Tibial nerve (tissue), 4 donors: ENCODE data around the gene MAP2. TPM values are rescaled to one million over a fixed set of nuclear protein-coding genes. Genes with fewer than 3 reads are reported as not detected.

Experiments used
- DNase-seq, 2 donors: peaks; one replicate each; pipeline ENCODE4 v3.0.0-alpha.2; 2019; ENCODE audit warnings: low spot score in 2 of 2
- H3K27ac ChIP-seq, 4 donors: fragments of 200-600 bp; sonication (generic) in 3 of 4; one replicate each; pipeline ENCODE4 v1.5.1; 2017 to 2019; ENCODE audit warnings: mild to moderate bottlenecking in 1 of 4
- H3K27me3 ChIP-seq, 2 donors: fragments of 200-600 bp; sonication (generic) in 1 of 2; one replicate each; pipeline versions ENCODE4 v1.5.1 to v1.6.0; 2017 to 2019
- H3K36me3 ChIP-seq, 3 donors: fragments of 200-600 bp; sonication (generic); one replicate each; pipeline ENCODE4 v1.5.1; 2018 to 2019
- H3K4me1 ChIP-seq, 4 donors: fragments of 200-600 bp; sonication (generic) in 3 of 4; one replicate each; pipeline ENCODE4 v1.5.1; 2017 to 2019
- H3K4me3 ChIP-seq, 4 donors: fragments of 200-600 bp; sonication (generic) in 3 of 4; one replicate each; pipeline ENCODE4 v1.5.1; 2017 to 2019; ENCODE audit warnings: mild to moderate bottlenecking in 1 of 4, moderate library complexity in 1 of 4
- H3K9me3 ChIP-seq, 4 donors: fragments of 200-600 bp; sonication (generic) in 3 of 4; one replicate each; pipeline ENCODE4 v1.5.1; 2017 to 2019
- CTCF ChIP-seq, 5 experiments: fragments of 200-600 bp in 3 of 5; fragments of 450-650 bp in 2 of 5; sonication (generic) in 3 of 5; IDR thresholded peaks; one replicate each; pipeline ENCODE4 v1.5.1; 2016 to 2019; ENCODE audit warnings: antibody characterized with exemption in 5 of 5, mild to moderate bottlenecking in 3 of 5, moderate library complexity in 2 of 5
- EP300 ChIP-seq, 2 donors: sonication (generic); formaldehyde crosslinking; IDR thresholded peaks; one replicate each; pipeline ENCODE4 v1.6.1; 2017; ENCODE audit warnings: antibody characterized with exemption in 2 of 2, mild to moderate bottlenecking in 1 of 2
- POLR2A ChIP-seq, 2 donors: fragments of 450-650 bp; IDR thresholded peaks; one replicate each; pipeline ENCODE4 v1.6.1; 2017; ENCODE audit warnings: antibody characterized with exemption in 2 of 2, mild to moderate bottlenecking in 2 of 2, moderate library complexity in 2 of 2
- WGBS, 2 donors: methylation state at CpG; one replicate each; pipeline ENCODE4 v1.1.5; 2018; 5-methylcytosine and 5-hydroxymethylcytosine counted together
- total RNA-seq, 4 donors: library from RNA; depleted of rRNA; stranded (reverse); fragments of >200 nt; gene quantifications; one replicate each; pipeline ENCODE4 v1.1.0, GENCODE V29; 2016

Gene MAP2
- total RNA-seq, 4 donors from 2014 or later = 14.7 to 31.7 (median 21.3) TPM

GRCh38 chr2:209560911-209561310, 137.1 kb downstream of the MAP2 start:
- DNase-seq = no peak
- Histone ChIP-seq H3K4me1 (no peaks in the 10 kb centered on the region), H3K36me3 (no peaks in the 10 kb centered on the region), H3K9me3 (no peaks in the 10 kb centered on the region), H3K27ac (no peak overlapping the region), H3K27me3 (no peaks in the 10 kb centered on the region), H3K4me3 (no peak overlapping the region)
- TF ChIP-seq EP300 (IDR thresholded peaks at IDR 0.05) (no peak), POLR2A (IDR thresholded peaks at IDR 0.05) (no peak), CTCF (IDR thresholded peaks at IDR 0.05) (no peak)
- WGBS, 2 donors = 46 to 50% methylated on average over 3 of the region's 3 CpGs

- no peak for DNase-seq
- Histone ChIP-seq H3K27me3 (no peaks in the 10 kb centered on the region), H3K4me1 (no peaks in the 10 kb centered on the region), H3K4me3 (no peak overlapping the region), H3K36me3 (no peaks in the 10 kb centered on the region), H3K27ac (no peak overlapping the region), H3K9me3 (no peaks in the 10 kb centered on the region)
- 92 to 93% methylated on average over 5 of the region's 5 CpGs for WGBS, 2 donors
- TF ChIP-seq EP300 (IDR thresholded peaks at IDR 0.05) (no peak), CTCF (IDR thresholded peaks at IDR 0.05) (no peak), POLR2A (IDR thresholded peaks at IDR 0.05) (no peak)
Observed at GRCh38 chr2:209563453-209563852, 139.6 kb downstream of the MAP2 start.

GRCh38 chr2:209564816-209565215, 141.0 kb downstream of the MAP2 start:
- no peak for DNase-seq
- Histone ChIP-seq H3K27ac (no peak overlapping the region), H3K36me3 (no peaks in the 10 kb centered on the region), H3K4me3 (no peak overlapping the region), H3K27me3 (no peaks in the 10 kb centered on the region), H3K4me1 (no peaks in the 10 kb centered on the region), H3K9me3 (no peaks in the 10 kb centered on the region)
- WGBS, 2 donors = 80 to 89% methylated on average over 3 of the region's 3 CpGs
- TF ChIP-seq CTCF (IDR thresholded peaks at IDR 0.05) (no peak), EP300 (IDR thresholded peaks at IDR 0.05) (no peak), POLR2A (IDR thresholded peaks at IDR 0.05) (no peak)

GRCh38 chr2:209565896-209566582, 142.2 kb downstream of the MAP2 start:
- Histone ChIP-seq H3K4me1 (no peaks in the 10 kb centered on the region), H3K9me3 (no peaks in the 10 kb centered on the region), H3K4me3 (no peak overlapping the region), H3K27me3 (no peaks in the 10 kb centered on the region), H3K27ac (no peak overlapping the region), H3K36me3 (no peaks in the 10 kb centered on the region)
- DNase-seq = no peak
- TF ChIP-seq POLR2A (IDR thresholded peaks at IDR 0.05) (no peak), EP300 (IDR thresholded peaks at IDR 0.05) (no peak), CTCF (IDR thresholded peaks at IDR 0.05) (no peak)
- 90 to 95% methylated on average over 7 of the region's 7 CpGs for WGBS, 2 donors

GRCh38 chr2:209570194-209570593, 146.3 kb downstream of the MAP2 start:
- 94 to 100% methylated on average over 1 of the region's 1 CpG for WGBS, 2 donors

More at GRCh38 chr2:209570194-209570593, 146.3 kb downstream of the MAP2 start:
- no peaks in the 10 kb centered on the region for H3K4me1 ChIP-seq
- no peaks in the 10 kb centered on the region for H3K27me3 ChIP-seq
- H3K9me3 ChIP-seq = no peaks in the 10 kb centered on the region
- DNase-seq = no peak
- H3K4me3 ChIP-seq = no peak overlapping the region
- TF ChIP-seq EP300 (IDR thresholded peaks at IDR 0.05) (no peak), CTCF (IDR thresholded peaks at IDR 0.05) (no peak), POLR2A (IDR thresholded peaks at IDR 0.05) (no peak)
- no peaks in the 10 kb centered on the region for H3K36me3 ChIP-seq
- no peak overlapping the region for H3K27ac ChIP-seq
